Mesothelial cell of epicardium (in vitro differentiated cells): Measurements from ENCODE around the gene COL27A1. TPM values are rescaled to one million over a fixed set of nuclear protein-coding genes. Genes with fewer than 3 reads are reported as not detected.

Source experiments
- DNase-seq, 2 experiments: peaks; one replicate each; pipeline ENCODE4 v3.0.0; 2021; ENCODE audit warnings: low spot score in 2 of 2; ENCODE audit not compliant: unreplicated experiment in 2 of 2
- H3K27ac Mint-ChIP-seq: 2 replicates; pipeline ENCODE4 v1.8.0; 2021; ENCODE audit warnings: mixed read lengths
- H3K27me3 Mint-ChIP-seq: 2 replicates; pipeline ENCODE4 v1.8.0; 2021; ENCODE audit warnings: low read depth, mixed read lengths
- H3K36me3 Mint-ChIP-seq: 2 replicates; pipeline ENCODE4 v1.8.0; 2021; ENCODE audit warnings: mixed read lengths
- H3K4me1 Mint-ChIP-seq: 2 replicates; pipeline ENCODE4 v1.8.0; 2021; ENCODE audit warnings: mixed read lengths
- H3K4me3 Mint-ChIP-seq: 2 replicates; pipeline ENCODE4 v1.8.0; 2021; ENCODE audit warnings: mild to moderate bottlenecking, moderate library complexity, mixed read lengths
- H3K9me3 Mint-ChIP-seq: 2 replicates; pipeline ENCODE4 v1.8.0; 2021; ENCODE audit warnings: mixed read lengths
- CTCF ChIP-seq: fragments of 200-600 bp; sonication (generic); IDR thresholded peaks from one replicate; pipeline ENCODE4 v1.5.0; 2021; ENCODE audit warnings: antibody characterized with exemption; ENCODE audit not compliant: unreplicated experiment
- total RNA-seq: library from RNA; stranded (reverse); gene quantifications from 3 replicates; pipeline ENCODE4 v1.2.1, GENCODE V29; 2021

Gene COL27A1
- total RNA-seq, 1 donor from 2014 or later: 138 TPM

- H3K27ac Mint-ChIP-seq: no peak overlapping the region
- peaks cover 10% of the 10 kb centered on the region for H3K4me1 Mint-ChIP-seq
- no peak overlapping the region for H3K4me3 Mint-ChIP-seq
Measured at GRCh38 chr9:114349713-114350480, 194.6 kb downstream of the COL27A1 start.

GRCh38 chr9:114350636-114351401 lies 195.5 kb downstream of the COL27A1 start:
- Mint-ChIP-seq H3K4me3 (no peak overlapping the region), H3K36me3 (peaks cover 34% of the 10 kb centered on the region), H3K9me3 (no peaks in the 10 kb centered on the region), H3K27me3 (no peaks in the 10 kb centered on the region), H3K27ac (no peak overlapping the region), H3K4me1 (peaks cover 10% of the 10 kb centered on the region)
- no peak for DNase-seq
- no peak for TF ChIP-seq CTCF

More at GRCh38 chr9:114349713-114350480, 194.6 kb downstream of the COL27A1 start:
- DNase-seq: no peak
- Mint-ChIP-seq H3K9me3 (no peaks in the 10 kb centered on the region), H3K27me3 (no peaks in the 10 kb centered on the region), H3K36me3 (peaks cover 38% of the 10 kb centered on the region)
- TF ChIP-seq CTCF: no peak

- peaks cover 25% of the 10 kb centered on the region for H3K36me3 Mint-ChIP-seq
- H3K4me1 Mint-ChIP-seq: peaks cover 10% of the 10 kb centered on the region
- H3K9me3 Mint-ChIP-seq: no peaks in the 10 kb centered on the region
- no peak overlapping the region for H3K27ac Mint-ChIP-seq
- H3K4me3 Mint-ChIP-seq: no peak overlapping the region
- H3K27me3 Mint-ChIP-seq: no peaks in the 10 kb centered on the region
- DNase-seq: no peak
- TF ChIP-seq CTCF: no peak
Measured at GRCh38 chr9:114351932-114352331, 196.6 kb downstream of the COL27A1 start.

- DNase-seq: no peak
- no peak overlapping the region for H3K4me3 Mint-ChIP-seq
- no peak for TF ChIP-seq CTCF
- H3K27ac Mint-ChIP-seq: no peak overlapping the region
- no peaks in the 10 kb centered on the region for H3K27me3 Mint-ChIP-seq
- no peaks in the 10 kb centered on the region for H3K9me3 Mint-ChIP-seq
- H3K36me3 Mint-ChIP-seq: peaks cover 23% of the 10 kb centered on the region
- no peaks in the 10 kb centered on the region for H3K4me1 Mint-ChIP-seq
Measured at GRCh38 chr9:114355821-114356220, 200.5 kb downstream of the COL27A1 start.

DNA sequence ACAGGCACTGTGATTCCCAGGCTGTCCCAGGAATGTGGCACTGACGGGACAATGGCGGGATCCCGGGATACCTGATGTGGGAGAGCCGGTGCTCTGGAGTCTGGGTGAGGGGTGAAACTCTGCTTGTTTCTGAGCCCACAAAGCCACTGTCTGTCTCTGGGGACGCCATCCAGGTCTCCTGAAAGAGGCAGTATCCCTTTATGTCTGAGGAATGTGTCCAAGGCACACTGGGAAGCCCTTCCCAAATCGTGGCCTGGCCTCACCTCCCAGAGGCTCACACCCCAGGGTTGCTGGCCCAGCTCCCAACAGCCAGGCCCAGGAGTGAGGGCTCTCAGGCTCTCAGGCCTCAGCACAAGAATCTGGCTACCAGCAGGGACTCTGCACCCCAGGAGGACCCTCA lies 201.5 kb downstream of the COL27A1 start:
- no peak for TF ChIP-seq CTCF
- no peak for DNase-seq
- H3K27me3 Mint-ChIP-seq: no peaks in the 10 kb centered on the region
- no peaks in the 10 kb centered on the region for H3K9me3 Mint-ChIP-seq
- H3K4me1 Mint-ChIP-seq: no peaks in the 10 kb centered on the region
- H3K27ac Mint-ChIP-seq: no peak overlapping the region
- H3K36me3 Mint-ChIP-seq: peaks cover 30% of the 10 kb centered on the region
- H3K4me3 Mint-ChIP-seq: no peak overlapping the region
